ENCODE data around the gene LEAP2. TPM values are rescaled to one million over a fixed set of nuclear protein-coding genes. Genes with fewer than 3 reads are reported as not detected.

Gene LEAP2
- total RNA-seq, 4 donors from 2014 or later = 0.88 to 3.4 (median 1.1) TPM; not detected in 1

DNA sequence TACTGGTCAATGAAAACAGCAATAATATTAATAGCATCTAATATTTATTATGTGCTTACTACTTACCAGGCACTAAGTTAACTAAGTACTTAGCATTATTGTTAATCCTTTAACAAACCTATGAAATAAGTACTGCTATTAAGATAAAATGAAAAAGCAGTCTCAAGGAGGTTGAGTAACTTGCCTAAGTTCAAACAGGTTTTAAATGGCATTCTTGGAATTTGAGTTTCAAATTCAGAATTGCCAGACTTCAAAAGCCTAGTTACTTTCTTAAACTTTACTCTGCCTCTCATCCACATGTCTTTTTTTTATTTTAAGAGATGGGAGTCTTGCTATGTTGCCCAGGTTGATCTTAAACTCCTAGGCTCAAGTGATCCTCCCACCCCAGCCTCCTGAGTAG is 16.0 kb downstream of the LEAP2 start:
- no peak overlapping the region for H3K4me3 ChIP-seq
- intact Hi-C loops (cut with DNase I; ENCODE audit: low total_unique reads) = loop anchor here (10.0 kb wide), 1 partner anchor 65 kb away; no protein-coding TSS in a partner anchor
- no peak for DNase-seq
- H3K27ac ChIP-seq = no peak overlapping the region
- no peaks in the 10 kb centered on the region for H3K27me3 ChIP-seq
- TF ChIP-seq POLR2A (IDR thresholded peaks at IDR 0.05) = no peak
- TF ChIP-seq, protein P1, sequence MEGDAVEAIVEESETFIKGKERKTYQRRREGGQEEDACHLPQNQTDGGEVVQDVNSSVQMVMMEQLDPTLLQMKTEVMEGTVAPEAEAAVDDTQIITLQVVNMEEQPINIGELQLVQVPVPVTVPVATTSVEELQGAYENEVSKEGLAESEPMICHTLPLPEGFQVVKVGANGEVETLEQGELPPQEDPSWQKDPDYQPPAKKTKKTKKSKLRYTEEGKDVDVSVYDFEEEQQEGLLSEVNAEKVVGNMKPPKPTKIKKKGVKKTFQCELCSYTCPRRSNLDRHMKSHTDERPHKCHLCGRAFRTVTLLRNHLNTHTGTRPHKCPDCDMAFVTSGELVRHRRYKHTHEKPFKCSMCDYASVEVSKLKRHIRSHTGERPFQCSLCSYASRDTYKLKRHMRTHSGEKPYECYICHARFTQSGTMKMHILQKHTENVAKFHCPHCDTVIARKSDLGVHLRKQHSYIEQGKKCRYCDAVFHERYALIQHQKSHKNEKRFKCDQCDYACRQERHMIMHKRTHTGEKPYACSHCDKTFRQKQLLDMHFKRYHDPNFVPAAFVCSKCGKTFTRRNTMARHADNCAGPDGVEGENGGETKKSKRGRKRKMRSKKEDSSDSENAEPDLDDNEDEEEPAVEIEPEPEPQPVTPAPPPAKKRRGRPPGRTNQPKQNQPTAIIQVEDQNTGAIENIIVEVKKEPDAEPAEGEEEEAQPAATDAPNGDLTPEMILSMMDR (IDR thresholded peaks at IDR 0.05) = no peak
- no peaks in the 10 kb centered on the region for H3K4me1 ChIP-seq
- H3K36me3 ChIP-seq = no peaks in the 10 kb centered on the region
- H3K9me3 ChIP-seq = no peaks in the 10 kb centered on the region

GRCh38 chr5:132890817-132891216 is 17.3 kb downstream of the LEAP2 start:
- TF ChIP-seq, protein P1 (IDR thresholded peaks at IDR 0.05) = no peak
- no peak for TF ChIP-seq POLR2A (IDR thresholded peaks at IDR 0.05)
- no peak for DNase-seq
- Histone ChIP-seq H3K4me3 (no peak overlapping the region), H3K9me3 (no peaks in the 10 kb centered on the region), H3K27me3 (no peaks in the 10 kb centered on the region), H3K4me1 (peaks cover 0 to 5% of the 10 kb centered on the region in 2 donors), H3K27ac (no peak overlapping the region), H3K36me3 (no peaks in the 10 kb centered on the region)
- intact Hi-C loops (cut with DNase I; ENCODE audit: low total_unique reads) = no loop called here

DNA sequence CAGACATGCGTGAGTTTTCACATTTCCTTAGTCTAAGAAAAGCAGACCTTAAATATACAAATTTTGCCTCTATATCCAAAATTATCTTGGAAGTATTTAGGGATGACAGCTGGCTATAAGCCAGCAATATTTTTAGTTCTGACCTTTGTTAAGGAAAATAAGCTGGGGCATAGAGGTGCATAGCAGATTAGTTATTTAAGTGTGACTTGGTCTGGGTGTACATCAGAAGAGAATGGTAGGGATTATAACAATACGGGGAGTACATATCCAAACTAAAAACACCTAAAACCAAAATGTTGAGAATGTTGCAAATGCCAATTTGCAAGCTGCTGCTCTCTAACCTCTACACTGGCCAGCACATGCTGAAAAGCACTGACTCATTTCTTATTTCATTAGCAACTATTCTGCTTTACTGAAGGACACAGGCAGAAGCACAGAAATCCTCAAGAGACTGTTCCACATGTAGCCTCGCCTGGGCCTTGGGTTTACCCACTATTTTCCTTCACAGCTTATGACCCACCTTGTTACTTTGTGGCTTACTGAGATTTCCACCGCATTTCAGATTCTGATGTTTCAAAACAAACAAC is 22.3 kb downstream of the LEAP2 start:
- H3K27ac ChIP-seq = no peak overlapping the region
- H3K36me3 ChIP-seq = no peaks in the 10 kb centered on the region
- no peak for TF ChIP-seq POLR2A (IDR thresholded peaks at IDR 0.05)
- TF ChIP-seq, protein P1 (IDR thresholded peaks at IDR 0.05) = no peak
- no peak for DNase-seq
- H3K27me3 ChIP-seq = no peaks in the 10 kb centered on the region
- intact Hi-C loops (cut with DNase I; ENCODE audit: low total_unique reads) = no loop called here
- H3K4me1 ChIP-seq = peaks cover 0 to 5% of the 10 kb centered on the region in 2 donors
- no peaks in the 10 kb centered on the region for H3K9me3 ChIP-seq
- no peak overlapping the region for H3K4me3 ChIP-seq

- intact Hi-C loops (cut with DNase I; ENCODE audit: low total_unique reads) = no loop called here
- H3K4me3 ChIP-seq = no peak overlapping the region
- no peaks in the 10 kb centered on the region for H3K27me3 ChIP-seq
- DNase-seq = no peak
- no peak overlapping the region for H3K27ac ChIP-seq
- TF ChIP-seq, protein P1 (IDR thresholded peaks at IDR 0.05) = no peak
- TF ChIP-seq POLR2A (IDR thresholded peaks at IDR 0.05) = no peak
- H3K9me3 ChIP-seq = no peaks in the 10 kb centered on the region
- H3K36me3 ChIP-seq = no peaks in the 10 kb centered on the region
- peaks cover 0 to 5% of the 10 kb centered on the region in 2 donors for H3K4me1 ChIP-seq
Measured at GRCh38 chr5:132896685-132897084, 23.2 kb downstream of the LEAP2 start.

DNA sequence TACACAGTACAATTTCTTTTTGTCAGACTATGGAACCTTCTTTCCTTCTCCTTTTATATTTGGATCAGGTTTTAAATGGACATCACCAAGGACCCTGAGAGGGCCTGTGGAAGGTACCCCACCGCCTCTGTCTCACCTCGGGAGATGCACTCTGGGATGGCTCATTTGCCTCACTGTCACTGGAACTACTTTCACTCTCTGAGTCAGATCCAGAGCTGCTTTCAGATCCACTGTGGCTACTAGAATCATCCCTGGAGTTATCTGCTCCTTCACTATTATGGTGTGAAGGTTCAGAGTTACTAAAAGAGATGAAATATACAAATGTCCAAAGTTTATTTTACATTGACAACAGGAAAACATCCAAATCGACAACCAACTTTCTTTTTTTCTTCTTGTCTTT is 24.6 kb downstream of the LEAP2 start:
- no peak for DNase-seq
- no peak overlapping the region for H3K27ac ChIP-seq
- TF ChIP-seq POLR2A (IDR thresholded peaks at IDR 0.05) = no peak
- TF ChIP-seq, protein P1 (IDR thresholded peaks at IDR 0.05) = no peak
- H3K36me3 ChIP-seq = no peaks in the 10 kb centered on the region
- peaks cover 0 to 5% of the 10 kb centered on the region in 2 donors for H3K4me1 ChIP-seq
- H3K9me3 ChIP-seq = no peaks in the 10 kb centered on the region
- H3K4me3 ChIP-seq = no peak overlapping the region
- intact Hi-C loops (cut with DNase I; ENCODE audit: low total_unique reads) = no loop called here
- H3K27me3 ChIP-seq = no peaks in the 10 kb centered on the region
